ENCODE data around the gene CRTC3. TPM values are rescaled to one million over a fixed set of nuclear protein-coding genes. Genes with fewer than 3 reads are reported as not detected.
A peak's percentile ranks its signal among the peaks of the same experiment; 100 is the strongest.

Gene CRTC3
- polyA plus RNA-seq, 1 donor from 2014 or later = 25.9 TPM

DNA sequence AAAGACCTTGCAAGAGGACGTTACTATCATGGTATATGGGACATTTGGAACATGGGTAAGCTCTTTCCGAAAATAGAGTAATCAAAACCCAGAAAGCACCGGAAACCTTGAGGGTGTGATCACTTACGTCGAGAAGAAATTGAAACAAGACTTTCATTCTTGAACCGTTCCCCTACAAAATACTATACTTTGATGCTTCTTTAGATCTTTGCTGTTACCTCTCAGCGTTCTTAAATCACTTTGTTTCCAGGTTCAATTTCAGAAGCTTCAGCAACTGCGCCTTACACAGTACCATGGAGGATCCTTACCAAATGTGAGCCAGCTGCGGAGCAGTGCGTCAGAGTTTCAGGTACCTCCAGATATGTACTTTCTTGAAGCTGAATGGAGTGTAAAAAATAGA lies 10.1 kb downstream of the CRTC3 start:
- Mint-ChIP-seq H3K4me3 (peak overlapping the region in 2 of 4 donors; percentile 1 to 84), H3K27ac (peak overlapping the region in 1 of 3 donors; percentile 41), H3K36me3 (no peaks in the 10 kb centered on the region), H3K4me1 (peaks cover 1 to 28% (median 11%) of the 10 kb centered on the region in 3 donors), H3K9me3 (no peaks in the 10 kb centered on the region), H3K27me3 (no peaks in the 10 kb centered on the region)

GRCh38 chr15:90540768-90541167 lies 11.0 kb downstream of the CRTC3 start:
- no peaks in the 10 kb centered on the region for H3K9me3 Mint-ChIP-seq
- H3K4me1 Mint-ChIP-seq = peaks cover 0 to 24% (median 6%) of the 10 kb centered on the region in 3 donors
- no peak overlapping the region for H3K4me3 Mint-ChIP-seq
- H3K27ac Mint-ChIP-seq = no peak overlapping the region
- no peaks in the 10 kb centered on the region for H3K36me3 Mint-ChIP-seq
- no peaks in the 10 kb centered on the region for H3K27me3 Mint-ChIP-seq

GRCh38 chr15:90545095-90545494 lies 15.4 kb downstream of the CRTC3 start:
- Mint-ChIP-seq H3K4me1 (peaks cover 7 to 17% (median 8%) of the 10 kb centered on the region in 3 donors), H3K27me3 (no peaks in the 10 kb centered on the region), H3K4me3 (no peak overlapping the region), H3K36me3 (peaks cover 2% of the 10 kb centered on the region), H3K9me3 (no peaks in the 10 kb centered on the region), H3K27ac (peak overlapping the region in 1 of 3 donors; percentile 50)

- Mint-ChIP-seq H3K4me1 (peaks cover 18 to 31% (median 25%) of the 10 kb centered on the region in 3 donors), H3K27me3 (no peaks in the 10 kb centered on the region), H3K27ac (no peak overlapping the region), H3K4me3 (no peak overlapping the region), H3K36me3 (peaks cover 2% of the 10 kb centered on the region), H3K9me3 (no peaks in the 10 kb centered on the region)
These were observed 17.8 kb downstream of the CRTC3 start for GRCh38 chr15:90547540-90547939.

GRCh38 chr15:90550919-90551318 lies 21.2 kb downstream of the CRTC3 start:
- H3K9me3 Mint-ChIP-seq = no peaks in the 10 kb centered on the region
- H3K4me3 Mint-ChIP-seq = peak overlapping the region in 3 of 4 donors; percentile 48 to 87 (median 79)
- peak overlapping the region; percentile 30 to 74 (median 73) for H3K27ac Mint-ChIP-seq
- peaks cover 2% of the 10 kb centered on the region for H3K36me3 Mint-ChIP-seq
- H3K27me3 Mint-ChIP-seq = no peaks in the 10 kb centered on the region
- peaks cover 28 to 33% (median 31%) of the 10 kb centered on the region in 3 donors for H3K4me1 Mint-ChIP-seq

- Mint-ChIP-seq H3K27ac (no peak overlapping the region), H3K36me3 (peaks cover 2% of the 10 kb centered on the region), H3K4me3 (no peak overlapping the region), H3K9me3 (no peaks in the 10 kb centered on the region), H3K27me3 (no peaks in the 10 kb centered on the region), H3K4me1 (peaks cover 30 to 41% (median 37%) of the 10 kb centered on the region in 3 donors)
These were observed 22.6 kb downstream of the CRTC3 start for GRCh38 chr15:90552162-90552928.

DNA sequence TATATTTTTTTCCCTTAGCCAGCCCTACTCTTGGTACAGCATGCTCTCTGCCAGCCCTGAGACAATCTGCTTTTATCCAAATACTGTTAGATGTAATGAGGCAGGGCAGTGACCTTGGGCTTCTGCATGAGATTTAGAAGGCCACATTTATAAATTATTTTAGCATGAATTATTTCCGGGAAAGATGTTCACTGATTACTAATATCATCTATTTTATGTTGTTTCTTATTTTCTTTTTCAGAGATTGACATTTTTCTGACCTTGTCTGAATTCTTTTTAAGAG lies 23.1 kb downstream of the CRTC3 start:
- Mint-ChIP-seq H3K9me3 (no peaks in the 10 kb centered on the region), H3K27ac (no peak overlapping the region), H3K4me3 (no peak overlapping the region), H3K36me3 (peaks cover 3% of the 10 kb centered on the region), H3K4me1 (peaks cover 31 to 40% (median 37%) of the 10 kb centered on the region in 3 donors), H3K27me3 (no peaks in the 10 kb centered on the region)

- Mint-ChIP-seq H3K9me3 (no peaks in the 10 kb centered on the region), H3K4me1 (peaks cover 35 to 44% (median 40%) of the 10 kb centered on the region in 3 donors), H3K27me3 (no peaks in the 10 kb centered on the region), H3K4me3 (no peak overlapping the region), H3K27ac (no peak overlapping the region), H3K36me3 (peaks cover 3% of the 10 kb centered on the region)
These were observed 23.6 kb downstream of the CRTC3 start for GRCh38 chr15:90553248-90553745.

DNA sequence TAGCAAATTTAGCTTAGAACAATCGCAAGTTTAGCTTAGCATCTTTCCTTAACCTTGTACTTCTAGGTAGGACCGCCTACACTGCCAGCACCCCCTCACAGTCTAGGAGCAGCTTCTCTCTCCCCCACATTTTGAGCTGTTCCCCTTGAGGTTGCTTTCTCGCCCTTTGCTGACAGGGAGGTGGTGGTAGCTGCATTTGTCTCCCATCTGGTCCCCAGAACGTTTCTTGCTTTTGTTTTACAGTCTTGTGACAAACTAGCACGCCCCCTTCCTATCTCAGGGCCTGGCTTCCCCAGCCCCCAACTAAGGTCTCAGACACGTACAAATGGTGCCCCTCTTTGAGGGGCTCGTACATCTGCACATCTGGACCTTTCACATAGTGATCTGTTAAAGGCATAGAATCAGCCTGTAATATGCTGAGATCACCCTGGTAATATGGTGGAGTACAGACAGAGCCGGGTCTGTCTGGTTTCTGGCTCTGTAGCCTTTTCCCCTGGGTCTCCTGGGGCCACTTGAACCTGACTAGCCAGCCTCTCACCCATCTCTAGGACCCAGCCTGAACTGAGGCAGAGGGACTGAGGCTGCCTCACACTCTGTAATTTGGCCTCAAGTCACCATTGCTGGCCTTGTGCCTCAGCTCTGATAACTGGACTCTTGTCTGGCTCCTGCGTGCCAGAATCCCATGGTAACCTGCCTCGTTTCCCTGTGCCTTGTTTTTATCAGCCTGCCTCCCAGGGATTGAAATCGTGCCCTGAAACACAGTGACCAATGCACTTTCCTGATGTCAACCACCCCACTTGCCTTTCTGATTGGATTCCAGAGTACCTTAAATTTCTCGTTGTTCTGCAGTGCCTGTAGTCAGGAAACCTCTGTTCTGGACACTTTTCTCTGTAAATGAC lies 27.7 kb downstream of the CRTC3 start:
- no peaks in the 10 kb centered on the region for H3K9me3 Mint-ChIP-seq
- peaks cover 8% of the 10 kb centered on the region for H3K36me3 Mint-ChIP-seq
- H3K27ac Mint-ChIP-seq = peak overlapping the region in 1 of 3 donors; percentile 64
- H3K4me1 Mint-ChIP-seq = peaks cover 45% of the 10 kb centered on the region in 3 donors
- peak overlapping the region in 1 of 4 donors; percentile 51 for H3K4me3 Mint-ChIP-seq
- H3K27me3 Mint-ChIP-seq = no peaks in the 10 kb centered on the region

- Mint-ChIP-seq H3K9me3 (no peaks in the 10 kb centered on the region), H3K27ac (peak overlapping the region in 1 of 3 donors; percentile 64), H3K4me3 (peak overlapping the region in 1 of 4 donors; percentile 51), H3K27me3 (no peaks in the 10 kb centered on the region), H3K36me3 (peaks cover 8% of the 10 kb centered on the region), H3K4me1 (peaks cover 43 to 51% (median 45%) of the 10 kb centered on the region in 3 donors)
These were observed 28.4 kb downstream of the CRTC3 start for GRCh38 chr15:90558171-90558573.

- no peak overlapping the region for H3K4me3 Mint-ChIP-seq
- peaks cover 8% of the 10 kb centered on the region for H3K36me3 Mint-ChIP-seq
- H3K9me3 Mint-ChIP-seq = no peaks in the 10 kb centered on the region
- H3K27ac Mint-ChIP-seq = no peak overlapping the region
- peaks cover 48 to 53% (median 50%) of the 10 kb centered on the region in 3 donors for H3K4me1 Mint-ChIP-seq
- H3K27me3 Mint-ChIP-seq = no peaks in the 10 kb centered on the region
These were observed 29.4 kb downstream of the CRTC3 start for GRCh38 chr15:90559119-90559518.

- peaks cover 54 to 60% (median 54%) of the 10 kb centered on the region in 3 donors for H3K4me1 Mint-ChIP-seq
These were observed 30.6 kb downstream of the CRTC3 start for GRCh38 chr15:90560229-90560776.

GRCh38 chr15:90561344-90562244 lies 31.9 kb downstream of the CRTC3 start:
- H3K27me3 Mint-ChIP-seq = no peaks in the 10 kb centered on the region
- H3K9me3 Mint-ChIP-seq = no peaks in the 10 kb centered on the region
- peak overlapping the region in 2 of 3 donors; percentile 12 to 83 for H3K27ac Mint-ChIP-seq
- peak overlapping the region in 2 of 4 donors; percentile 10 to 76 for H3K4me3 Mint-ChIP-seq
- peaks cover 52 to 62% (median 54%) of the 10 kb centered on the region in 3 donors for H3K4me1 Mint-ChIP-seq
- peaks cover 8% of the 10 kb centered on the region for H3K36me3 Mint-ChIP-seq

More at GRCh38 chr15:90560229-90560776, 30.6 kb downstream of the CRTC3 start:
- Mint-ChIP-seq H3K36me3 (peaks cover 8% of the 10 kb centered on the region), H3K27me3 (no peaks in the 10 kb centered on the region), H3K9me3 (no peaks in the 10 kb centered on the region), H3K4me3 (no peak overlapping the region), H3K27ac (no peak overlapping the region)

GRCh38 chr15:90562669-90563068 lies 32.9 kb downstream of the CRTC3 start:
- Mint-ChIP-seq H3K4me1 (peaks cover 48 to 56% (median 49%) of the 10 kb centered on the region in 3 donors), H3K36me3 (peaks cover 6% of the 10 kb centered on the region), H3K27me3 (no peaks in the 10 kb centered on the region), H3K27ac (peak overlapping the region in 1 of 3 donors; percentile 83), H3K9me3 (no peaks in the 10 kb centered on the region), H3K4me3 (peak overlapping the region in 2 of 4 donors; percentile 10 to 13)
